Esophagus squamous epithelium (tissue), 4 donors: Measurements from ENCODE around the gene PARP14.

ENCODE experiments used
- POLR2A ChIP-seq, 4 donors: fragments of 450-650 bp; IDR thresholded peaks; one replicate each; pipeline ENCODE4 v1.6.1; 2017; ENCODE audit warnings: antibody characterized with exemption in 4 of 4, mild to moderate bottlenecking in 4 of 4, moderate library complexity in 3 of 4
- TF ChIP-seq, protein P1 (sequence below), 6 experiments: fragments of 450-650 bp in 4 of 6; fragments of 200-600 bp in 2 of 6; sonication (generic) in 2 of 6; IDR thresholded peaks; one replicate each; pipeline ENCODE4 v1.5.1; 2016 to 2019; ENCODE audit warnings: antibody characterized with exemption in 6 of 6, mild to moderate bottlenecking in 4 of 6, moderate library complexity in 4 of 6

DNA sequence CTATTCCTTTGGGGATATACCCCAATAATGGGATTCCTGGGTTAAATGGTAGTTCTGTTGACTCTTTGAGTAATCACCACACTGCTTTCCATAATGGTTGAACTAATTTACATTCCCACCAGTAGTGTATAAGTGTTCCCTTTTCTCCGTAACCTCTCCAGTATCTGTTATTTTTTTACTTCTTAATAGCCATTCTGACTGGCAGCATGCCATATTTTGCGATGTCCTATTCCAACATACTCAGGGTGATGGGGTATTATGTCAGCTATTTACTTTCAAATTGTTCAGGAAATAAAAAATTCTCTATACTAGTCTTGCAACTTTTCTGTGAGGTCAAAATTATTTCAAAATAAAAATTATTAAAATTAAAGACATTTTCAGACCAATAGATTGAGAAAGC is 9.1 kb upstream of the PARP14 start:
- TF ChIP-seq, protein P1, sequence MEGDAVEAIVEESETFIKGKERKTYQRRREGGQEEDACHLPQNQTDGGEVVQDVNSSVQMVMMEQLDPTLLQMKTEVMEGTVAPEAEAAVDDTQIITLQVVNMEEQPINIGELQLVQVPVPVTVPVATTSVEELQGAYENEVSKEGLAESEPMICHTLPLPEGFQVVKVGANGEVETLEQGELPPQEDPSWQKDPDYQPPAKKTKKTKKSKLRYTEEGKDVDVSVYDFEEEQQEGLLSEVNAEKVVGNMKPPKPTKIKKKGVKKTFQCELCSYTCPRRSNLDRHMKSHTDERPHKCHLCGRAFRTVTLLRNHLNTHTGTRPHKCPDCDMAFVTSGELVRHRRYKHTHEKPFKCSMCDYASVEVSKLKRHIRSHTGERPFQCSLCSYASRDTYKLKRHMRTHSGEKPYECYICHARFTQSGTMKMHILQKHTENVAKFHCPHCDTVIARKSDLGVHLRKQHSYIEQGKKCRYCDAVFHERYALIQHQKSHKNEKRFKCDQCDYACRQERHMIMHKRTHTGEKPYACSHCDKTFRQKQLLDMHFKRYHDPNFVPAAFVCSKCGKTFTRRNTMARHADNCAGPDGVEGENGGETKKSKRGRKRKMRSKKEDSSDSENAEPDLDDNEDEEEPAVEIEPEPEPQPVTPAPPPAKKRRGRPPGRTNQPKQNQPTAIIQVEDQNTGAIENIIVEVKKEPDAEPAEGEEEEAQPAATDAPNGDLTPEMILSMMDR (IDR thresholded peaks at IDR 0.05), result no peak
- TF ChIP-seq POLR2A (IDR thresholded peaks at IDR 0.05), result no peak
